A549 treated with AZD2906 at 1 μM for 4 hours (cell line): ENCODE measurements around the gene NOC4L. TPM values are rescaled to one million over a fixed set of nuclear protein-coding genes. Genes with fewer than 3 reads are reported as not detected.

Experiments used
- total RNA-seq: library from RNA; stranded (reverse); fragments of 200-300 nt; extraction: Qiagen RNA extraction; gene quantifications from 5 replicates; pipeline ENCODE4 v1.2.3, GENCODE V29; 2022

The NOC4L gene
- total RNA-seq: 39.1 to 63.6 TPM (median 58.2 TPM) in 5 replicates

GRCh38 chr12:132144115-132144809 is at the start of gene NOC4L, which contains the start of gene DDX51:
Gene NOC4L (plus strand): TSS chr12:132144457. CDS start chr12:132144489, 32 bp downstream.
Gene DDX51 (minus strand): TSS chr12:132144319. CDS start chr12:132144296, 23 bp downstream.

Other genes with a start within 250 kb of the NOC4L start
- gene ULK1, start 249.8 kb upstream of the NOC4L start, total RNA-seq: 20.4 to 31.7 TPM (median 27.0 TPM) in 5 replicates
- gene PUS1, start 215.2 kb upstream of the NOC4L start, total RNA-seq: 48.3 to 84.3 TPM (median 75.2 TPM) in 5 replicates
- 22.3 to 25.3 TPM (median 23.2 TPM) in 5 replicates for gene EP400, start 194.5 kb upstream of the NOC4L start, total RNA-seq
- gene DDX51, start 138 bp upstream of the NOC4L start, total RNA-seq: 18.5 to 27.9 TPM (median 26.5 TPM) in 5 replicates
- 2.8 to 5.5 TPM (median 4.2 TPM) in 5 replicates for gene GALNT9, start 185.1 kb downstream of the NOC4L start, total RNA-seq